HK-2 (cell line): ENCODE data around the gene PPP1R3F.

Experiments used
- DNase-seq: peaks from one replicate; pipeline ENCODE4 v3.0.0-alpha.2; 2018; ENCODE audit not compliant: unreplicated experiment

The PPP1R3F gene

DNA sequence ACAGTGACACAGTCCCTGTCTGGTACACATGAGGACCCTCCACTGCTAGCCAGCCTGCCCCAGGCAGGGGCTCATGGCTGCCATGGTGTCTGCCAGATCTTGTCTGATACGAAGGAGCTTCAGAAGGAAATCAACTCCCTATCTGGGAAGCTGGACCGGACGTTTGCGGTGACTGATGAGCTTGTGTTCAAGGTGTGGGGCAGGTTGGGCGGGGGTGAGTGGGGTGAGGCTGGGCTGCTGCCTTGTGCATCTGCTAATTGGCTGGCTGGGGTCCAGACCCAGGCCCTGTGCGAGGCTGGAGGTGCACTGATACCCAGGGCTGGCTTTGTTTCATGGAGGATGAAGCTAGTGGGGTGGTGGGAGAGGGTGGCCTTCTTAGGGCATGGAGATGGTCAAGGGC is 20.5 kb upstream of the PPP1R3F start:
- no peak for DNase-seq

DNA sequence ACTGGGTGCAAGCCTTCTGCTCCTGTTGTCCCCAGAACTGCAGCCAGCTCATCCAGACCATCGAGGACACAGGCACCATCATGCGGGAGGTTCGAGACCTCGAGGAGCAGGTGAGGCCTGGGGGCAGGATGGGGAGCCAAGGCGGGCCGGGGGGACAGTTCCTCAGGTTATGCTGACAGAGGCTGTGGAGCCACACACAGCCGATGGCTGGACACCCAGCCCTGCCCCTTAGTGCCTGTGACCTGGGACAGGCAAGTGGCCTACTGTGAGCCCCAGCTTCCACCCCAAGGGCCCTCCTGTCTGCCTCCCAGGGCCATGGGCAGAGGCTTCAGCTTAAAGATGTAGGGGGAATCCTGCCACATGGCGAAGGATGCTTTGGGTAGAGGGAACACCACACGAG is 20.0 kb upstream of the PPP1R3F start:
- no peak for DNase-seq

GRCh38 chrX:49250066-49250465 is 19.5 kb upstream of the PPP1R3F start:
- DNase-seq: no peak

DNA sequence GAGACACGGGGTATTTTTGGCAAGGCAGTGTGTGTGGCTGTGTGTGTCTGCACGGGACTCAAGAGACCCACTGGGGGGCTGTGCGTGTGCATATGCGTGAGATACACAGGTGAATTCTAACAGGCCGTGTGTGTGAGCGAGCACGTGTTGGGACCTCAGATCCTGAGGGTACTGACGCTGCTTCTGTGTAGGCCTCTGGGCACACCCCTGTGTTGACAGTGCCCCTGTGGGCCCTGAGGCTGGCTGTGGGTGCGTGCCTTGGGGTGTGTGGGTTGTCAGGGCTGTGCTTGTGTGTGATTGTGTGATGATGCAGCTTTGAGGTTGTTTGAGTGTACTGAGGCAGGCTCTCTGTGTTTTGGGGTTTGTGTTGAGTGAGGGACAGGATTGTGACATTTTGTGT is 19.0 kb upstream of the PPP1R3F start:
- no peak for DNase-seq

GRCh38 chrX:49251325-49251724 is 18.3 kb upstream of the PPP1R3F start:
- no peak for DNase-seq

GRCh38 chrX:49254639-49255038 is 15.0 kb upstream of the PPP1R3F start:
- DNase-seq: no peak

- DNase-seq: no peak
Measured at GRCh38 chrX:49256268-49256995, 13.2 kb upstream of the PPP1R3F start.

DNA sequence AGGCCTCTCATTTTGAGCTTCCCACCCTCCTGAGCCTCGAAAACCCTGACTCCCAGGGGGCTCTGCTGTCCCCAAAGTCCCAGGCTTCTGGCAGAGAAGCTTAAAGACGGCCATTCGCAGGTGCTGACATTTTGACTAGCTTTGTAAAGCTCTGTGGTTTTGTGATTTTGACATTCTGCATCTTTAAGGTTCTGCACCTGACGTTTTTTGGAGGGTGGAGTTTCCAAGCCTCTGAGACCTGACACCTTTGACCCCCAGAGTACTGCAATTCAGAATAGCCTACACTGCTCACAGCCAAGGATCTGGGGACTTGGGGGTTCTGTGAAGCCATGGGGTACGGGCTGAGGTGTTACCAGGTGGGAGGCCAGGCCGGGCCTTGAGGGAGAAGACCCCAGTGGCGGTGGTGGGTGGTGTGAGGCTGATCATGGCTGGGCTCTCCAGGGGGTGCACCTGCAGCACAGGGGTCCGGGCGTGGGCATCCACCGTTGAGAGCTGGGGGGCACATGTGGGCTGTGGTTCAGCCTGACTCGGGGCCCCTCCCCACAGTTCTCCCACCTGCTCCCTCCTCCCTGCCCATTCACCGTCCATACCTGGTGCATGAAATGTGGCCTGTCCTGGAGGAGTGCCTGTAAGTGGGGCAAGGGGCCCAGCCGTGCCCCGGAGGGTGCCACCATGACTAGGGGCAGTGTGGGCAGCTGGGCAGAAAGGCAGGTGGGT is 12.4 kb upstream of the PPP1R3F start:
- no peak for DNase-seq

DNA sequence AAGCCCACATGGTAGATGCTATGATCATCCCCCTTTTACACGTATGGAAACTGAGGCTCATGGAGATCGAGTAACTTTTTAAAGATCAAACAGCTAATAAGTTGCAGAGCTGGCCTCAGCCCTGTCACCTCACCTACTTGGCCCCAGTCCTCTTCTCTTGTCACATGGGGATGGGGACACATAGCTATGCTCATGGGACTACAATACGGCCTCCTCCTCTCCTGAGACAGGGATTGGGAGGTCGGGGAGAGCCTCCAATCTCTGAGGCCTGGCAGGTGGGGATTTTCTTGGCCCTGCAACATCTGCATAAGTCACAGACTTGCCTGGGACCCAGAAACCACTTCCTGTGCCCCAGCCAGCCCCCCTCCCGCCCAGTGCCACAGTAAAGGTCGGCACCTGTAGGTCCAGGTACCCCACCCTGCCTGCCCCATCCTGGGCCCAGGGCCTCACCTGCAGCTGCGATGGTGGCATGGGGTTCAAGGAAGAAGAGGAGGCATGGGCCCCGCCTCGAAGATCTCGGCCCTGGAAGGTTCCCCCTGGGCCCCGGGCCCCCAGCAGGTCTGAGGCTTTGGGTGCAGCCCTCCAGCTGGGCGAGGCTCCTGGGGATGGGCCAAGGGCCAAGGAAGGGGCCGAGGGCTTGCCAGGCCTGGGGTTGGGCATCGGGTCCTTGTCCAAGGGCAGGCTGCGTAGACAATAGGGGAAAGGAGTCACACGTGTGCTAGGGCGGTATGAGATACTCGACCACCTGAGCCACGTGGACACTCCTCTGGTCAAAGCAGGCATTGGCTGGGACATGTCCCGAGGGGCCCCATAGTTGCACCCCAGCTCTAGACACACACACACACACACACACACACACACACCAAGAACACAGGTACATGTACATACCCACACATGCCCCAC is 11.5 kb upstream of the PPP1R3F start:
- no peak for DNase-seq

GRCh38 chrX:49258749-49259124 is 10.9 kb upstream of the PPP1R3F start:
- no peak for DNase-seq

DNA sequence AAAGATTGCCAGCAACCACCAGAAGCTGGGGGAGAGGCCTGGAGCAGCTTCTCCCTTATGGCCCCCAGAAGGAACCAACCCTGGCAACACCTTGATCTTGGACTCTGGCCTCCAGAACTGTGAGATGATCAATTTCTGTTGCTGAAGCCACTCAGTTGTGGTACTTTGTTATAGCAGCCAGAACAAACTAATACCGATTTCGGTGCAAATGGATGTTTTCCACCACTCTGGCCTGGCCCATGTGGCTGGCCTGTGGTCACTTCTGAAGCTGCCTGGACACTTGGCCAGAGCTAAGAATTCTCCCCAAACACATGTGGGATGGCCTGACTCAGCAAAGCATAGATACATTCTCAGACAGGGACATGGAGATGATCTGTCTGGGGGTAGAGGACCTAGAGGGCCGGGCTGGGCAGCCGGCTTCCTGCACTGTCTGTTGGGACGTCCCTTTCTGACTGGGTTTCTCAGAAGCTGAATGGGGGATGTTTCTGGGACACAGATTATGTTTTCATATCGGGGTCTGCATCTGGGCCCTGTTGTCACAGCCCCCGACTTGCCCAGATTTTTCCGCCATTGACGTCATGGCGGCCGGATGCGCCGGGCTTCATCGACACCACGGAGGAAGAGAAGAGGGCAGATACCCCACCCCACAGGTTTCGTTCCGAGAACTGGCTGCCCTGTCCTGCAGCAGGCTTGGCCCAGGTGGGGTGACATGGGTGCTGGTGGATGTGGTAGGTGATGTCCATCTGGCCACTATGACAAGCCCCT is 9.2 kb upstream of the PPP1R3F start:
- DNase-seq: no peak

DNA sequence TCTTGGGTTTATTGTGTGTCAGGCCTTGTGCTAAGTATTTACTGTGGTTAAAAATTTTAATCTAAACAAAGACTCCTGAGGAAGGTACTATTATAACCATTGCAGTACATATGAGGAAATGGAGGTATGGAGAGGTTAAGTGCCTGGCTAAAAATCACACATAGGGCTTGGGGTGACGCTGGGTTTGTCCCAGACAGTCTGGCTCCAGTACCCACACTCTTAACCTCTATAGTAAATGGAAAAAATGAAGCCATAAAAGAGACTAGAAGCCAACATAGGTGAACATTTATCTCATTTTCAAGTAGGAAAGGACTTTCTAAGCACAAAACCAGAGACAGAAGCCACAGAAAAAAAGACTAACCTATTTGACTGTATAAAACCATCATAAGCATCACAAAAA is 7.0 kb upstream of the PPP1R3F start:
- no peak for DNase-seq

DNA sequence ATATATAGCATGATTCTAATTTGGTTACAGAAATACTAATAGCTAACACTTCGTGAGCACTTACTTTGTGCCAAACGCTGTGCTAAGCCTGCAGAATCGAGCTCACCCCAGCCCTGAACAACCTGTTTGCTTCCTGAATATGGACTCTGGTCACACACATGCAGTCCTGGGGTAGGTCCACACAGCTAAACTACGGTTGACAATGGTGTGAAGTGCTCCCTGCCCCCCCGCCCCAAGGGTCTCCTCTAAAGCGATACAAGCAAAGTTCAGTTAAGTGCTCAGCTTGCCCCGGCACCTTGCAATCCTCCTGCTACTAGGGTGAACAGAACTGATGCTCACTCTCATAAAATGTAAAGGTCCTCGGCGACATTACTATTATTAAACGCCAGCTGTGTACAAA is 6.0 kb upstream of the PPP1R3F start:
- DNase-seq: no peak

GRCh38 chrX:49264460-49264859 is 5.1 kb upstream of the PPP1R3F start, which contains the start of gene FOXP3:
TSS of gene FOXP3 (minus strand) at chrX:49264710. CDS start at chrX:49258505, 6,205 bp downstream.
- DNase-seq: no peak

DNA sequence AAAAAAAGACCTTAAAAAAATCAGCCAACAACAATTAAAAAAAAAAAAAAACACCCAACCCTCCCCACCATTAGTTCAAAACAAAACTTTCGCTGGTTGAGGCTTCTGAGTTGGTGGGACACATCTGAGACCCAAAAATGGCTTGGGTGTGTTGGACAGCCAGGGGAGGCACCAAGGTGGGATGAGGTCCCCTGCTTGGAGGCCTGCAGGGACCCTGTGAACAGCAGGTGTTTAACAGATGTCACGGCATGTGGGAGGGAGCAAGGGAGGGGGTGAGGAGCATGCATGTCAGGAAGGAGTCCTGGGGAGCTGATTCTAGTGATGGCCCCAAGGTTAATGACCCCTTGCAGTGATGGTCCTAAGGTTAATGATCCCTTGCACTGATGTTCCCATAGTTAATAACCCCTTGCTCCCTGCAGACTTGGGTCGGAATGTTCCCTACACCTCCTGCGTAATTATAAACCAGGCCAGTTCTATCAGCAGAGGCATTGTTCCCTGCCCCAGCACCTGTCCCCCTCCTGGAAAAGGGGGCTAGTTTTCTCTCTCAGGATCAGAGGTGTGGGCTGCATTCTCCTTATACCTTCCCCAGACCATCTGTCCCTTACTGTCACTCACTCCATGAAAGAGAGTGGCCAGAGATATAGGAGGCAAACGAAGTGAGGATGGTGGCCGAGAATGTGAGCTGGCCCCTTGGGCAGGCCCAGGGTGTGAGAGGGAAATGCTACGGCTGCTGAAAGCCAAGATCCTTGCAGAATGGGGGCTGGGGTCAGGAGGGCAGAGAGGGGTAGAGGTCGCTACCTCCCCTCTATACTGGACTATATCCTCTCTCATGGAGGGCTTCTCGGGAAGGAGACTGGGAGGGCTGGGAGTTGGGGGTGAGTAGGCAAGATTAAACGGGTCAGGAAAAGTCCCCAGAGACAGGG is 2.8 kb upstream of the PPP1R3F start:
- no peak for DNase-seq

DNA sequence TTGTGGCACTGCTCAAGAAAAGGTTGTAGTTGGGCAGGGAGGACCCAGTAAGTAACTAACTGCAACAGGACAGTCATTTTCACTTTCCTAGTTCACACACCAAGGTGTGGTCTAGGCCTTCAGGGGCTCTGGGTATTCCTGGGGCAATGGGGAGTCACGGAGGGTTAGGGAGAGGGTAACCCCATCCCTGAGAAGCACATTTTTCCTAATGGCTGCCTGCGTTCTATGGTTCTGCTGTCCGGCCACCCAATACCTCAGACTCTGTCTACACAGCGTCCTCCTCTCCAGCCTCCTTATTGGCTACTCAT is 937 bp upstream of the PPP1R3F start:
- DNase-seq: no peak

DNA sequence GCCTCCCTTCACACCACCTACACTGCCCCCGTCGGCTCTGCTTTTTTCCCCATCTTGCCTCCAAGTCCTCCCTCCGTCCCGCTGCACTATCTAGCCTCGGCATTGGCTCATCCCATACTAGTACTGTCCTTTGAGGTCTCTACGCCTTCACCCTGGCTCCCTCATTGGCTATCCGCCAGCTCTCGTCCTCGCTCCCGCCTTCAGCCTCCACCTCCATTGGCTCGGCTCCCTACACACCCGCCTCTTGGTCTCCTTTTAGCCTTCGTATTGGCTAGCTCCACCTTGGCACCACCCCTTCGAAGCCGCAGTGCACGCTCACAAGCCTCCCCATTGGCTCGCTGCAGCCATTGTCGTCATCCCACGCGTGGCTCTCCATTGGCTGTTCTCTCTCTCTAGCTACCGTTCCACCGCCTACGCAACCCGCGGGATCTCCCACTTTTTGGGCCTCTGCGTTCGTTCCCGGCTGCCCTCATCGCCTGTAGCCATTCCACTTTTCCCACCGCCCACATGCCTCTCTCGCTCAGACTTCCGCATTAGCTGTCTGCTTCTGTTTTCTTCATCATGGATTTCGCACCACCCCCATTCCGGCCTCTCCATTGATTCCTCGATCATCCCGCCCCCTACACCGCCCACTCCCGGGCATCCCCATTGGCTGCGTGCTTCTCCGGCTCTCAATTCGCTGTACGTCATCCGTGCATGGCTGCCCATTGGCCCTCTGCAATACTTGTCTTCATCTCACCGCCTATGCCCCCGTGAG is 405 bp upstream of the PPP1R3F start:
- DNase-seq: peak; percentile 97

GRCh38 chrX:49270249-49270921 is 792 bp downstream of the PPP1R3F start:
- DNase-seq: no peak

DNA sequence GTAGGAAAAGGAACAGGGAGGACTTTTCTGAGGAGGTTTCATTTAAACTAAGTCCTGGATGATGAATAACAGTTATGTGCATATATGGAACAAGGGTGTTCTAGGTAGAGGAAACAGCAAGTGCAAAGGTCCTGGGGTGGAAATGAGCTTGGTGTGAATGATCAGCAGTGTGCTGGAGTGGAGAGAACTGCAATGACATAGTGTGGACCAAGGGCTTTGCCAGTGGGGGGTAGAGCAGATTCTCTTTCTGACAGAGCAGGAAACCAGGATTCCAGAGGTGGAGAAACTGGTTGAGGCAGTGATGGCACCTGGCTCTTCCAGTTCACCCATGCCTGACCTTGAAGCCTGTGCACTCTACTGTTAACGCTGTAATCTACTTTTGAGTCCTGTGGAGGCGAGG is 1.7 kb downstream of the PPP1R3F start:
- no peak for DNase-seq

DNA sequence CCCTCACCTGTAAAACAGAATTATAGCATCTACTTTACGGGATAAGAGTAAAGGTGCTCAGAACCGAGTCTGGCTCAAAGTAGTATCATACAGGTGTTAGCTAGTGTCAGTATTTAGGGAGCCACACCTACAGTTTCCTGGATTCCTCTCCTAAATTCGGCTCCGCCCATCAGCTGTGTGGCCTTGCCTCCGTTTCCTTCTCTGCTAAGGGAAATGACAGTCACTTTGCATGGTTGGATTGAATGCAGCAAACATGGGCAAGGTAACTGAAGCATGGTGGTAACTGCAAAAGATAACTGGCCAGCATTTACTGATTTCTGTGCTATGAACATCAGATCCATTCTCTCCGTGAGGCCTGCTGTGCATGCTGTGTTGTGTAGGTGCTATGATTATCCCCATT is 2.8 kb downstream of the PPP1R3F start:
- no peak for DNase-seq
